ENCODE data around the gene LZTS2.

DNA sequence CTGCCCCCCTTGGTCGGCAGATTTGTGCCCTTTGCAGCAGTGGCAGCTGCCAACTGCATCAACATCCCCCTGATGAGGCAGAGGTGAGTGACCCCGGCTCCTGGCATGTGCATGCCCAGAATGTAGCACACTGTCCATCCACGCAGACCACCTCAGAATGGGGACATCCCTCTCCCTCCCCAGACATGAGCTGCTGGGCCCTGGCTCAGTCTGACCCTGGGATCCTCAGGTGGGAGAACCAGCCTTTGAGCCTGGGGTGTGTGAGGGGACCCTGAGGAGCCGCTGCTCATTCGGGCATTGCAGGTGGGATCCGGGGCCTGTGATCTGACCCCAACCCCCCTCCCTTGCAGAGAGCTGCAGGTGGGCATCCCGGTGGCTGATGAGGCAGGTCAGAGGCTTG is 37.1 kb downstream of the LZTS2 start:
- TF ChIP-seq, protein P1, sequence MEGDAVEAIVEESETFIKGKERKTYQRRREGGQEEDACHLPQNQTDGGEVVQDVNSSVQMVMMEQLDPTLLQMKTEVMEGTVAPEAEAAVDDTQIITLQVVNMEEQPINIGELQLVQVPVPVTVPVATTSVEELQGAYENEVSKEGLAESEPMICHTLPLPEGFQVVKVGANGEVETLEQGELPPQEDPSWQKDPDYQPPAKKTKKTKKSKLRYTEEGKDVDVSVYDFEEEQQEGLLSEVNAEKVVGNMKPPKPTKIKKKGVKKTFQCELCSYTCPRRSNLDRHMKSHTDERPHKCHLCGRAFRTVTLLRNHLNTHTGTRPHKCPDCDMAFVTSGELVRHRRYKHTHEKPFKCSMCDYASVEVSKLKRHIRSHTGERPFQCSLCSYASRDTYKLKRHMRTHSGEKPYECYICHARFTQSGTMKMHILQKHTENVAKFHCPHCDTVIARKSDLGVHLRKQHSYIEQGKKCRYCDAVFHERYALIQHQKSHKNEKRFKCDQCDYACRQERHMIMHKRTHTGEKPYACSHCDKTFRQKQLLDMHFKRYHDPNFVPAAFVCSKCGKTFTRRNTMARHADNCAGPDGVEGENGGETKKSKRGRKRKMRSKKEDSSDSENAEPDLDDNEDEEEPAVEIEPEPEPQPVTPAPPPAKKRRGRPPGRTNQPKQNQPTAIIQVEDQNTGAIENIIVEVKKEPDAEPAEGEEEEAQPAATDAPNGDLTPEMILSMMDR (IDR thresholded peaks at IDR 0.05), result no peak
- TF ChIP-seq POLR2A (IDR thresholded peaks at IDR 0.05), result no peak

Data from uterus (tissue), 2 donors.